ENCODE measurements around the gene GUK1.

DNA sequence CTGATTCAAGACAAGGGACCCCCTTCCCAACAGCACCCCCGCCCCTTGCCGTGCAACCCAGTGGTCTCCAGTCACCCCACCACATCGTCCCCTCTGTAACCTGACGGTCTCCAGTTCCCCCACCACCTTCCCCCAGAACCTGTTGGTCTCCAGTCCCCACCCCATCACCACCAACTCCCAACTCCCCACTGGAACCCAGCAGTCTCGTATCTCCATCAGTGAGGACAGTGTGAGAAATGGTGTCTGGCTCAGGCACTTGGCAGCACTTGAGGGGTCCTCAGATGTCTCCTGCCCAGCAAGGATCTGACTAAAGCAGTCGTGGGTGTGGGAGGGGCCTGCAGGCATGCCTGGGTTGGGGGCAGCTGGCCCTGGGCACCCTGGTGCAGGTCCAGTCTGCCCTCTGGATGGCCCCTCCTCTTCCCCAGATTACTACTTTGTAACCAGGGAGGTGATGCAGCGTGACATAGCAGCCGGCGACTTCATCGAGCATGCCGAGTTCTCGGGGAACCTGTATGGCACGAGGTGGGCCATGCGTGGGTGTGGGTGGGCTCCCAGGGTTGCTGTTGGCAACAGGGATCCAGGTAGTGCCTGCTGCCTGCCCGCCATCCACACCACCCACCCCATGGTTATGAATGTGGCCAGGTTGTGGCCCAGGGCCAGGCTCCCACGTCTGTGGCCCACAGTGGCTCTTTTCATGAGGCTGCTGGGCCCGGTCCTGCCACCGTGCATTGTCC, 6.5 kb downstream of the GUK1 start:
- TF ChIP-seq, protein P1, sequence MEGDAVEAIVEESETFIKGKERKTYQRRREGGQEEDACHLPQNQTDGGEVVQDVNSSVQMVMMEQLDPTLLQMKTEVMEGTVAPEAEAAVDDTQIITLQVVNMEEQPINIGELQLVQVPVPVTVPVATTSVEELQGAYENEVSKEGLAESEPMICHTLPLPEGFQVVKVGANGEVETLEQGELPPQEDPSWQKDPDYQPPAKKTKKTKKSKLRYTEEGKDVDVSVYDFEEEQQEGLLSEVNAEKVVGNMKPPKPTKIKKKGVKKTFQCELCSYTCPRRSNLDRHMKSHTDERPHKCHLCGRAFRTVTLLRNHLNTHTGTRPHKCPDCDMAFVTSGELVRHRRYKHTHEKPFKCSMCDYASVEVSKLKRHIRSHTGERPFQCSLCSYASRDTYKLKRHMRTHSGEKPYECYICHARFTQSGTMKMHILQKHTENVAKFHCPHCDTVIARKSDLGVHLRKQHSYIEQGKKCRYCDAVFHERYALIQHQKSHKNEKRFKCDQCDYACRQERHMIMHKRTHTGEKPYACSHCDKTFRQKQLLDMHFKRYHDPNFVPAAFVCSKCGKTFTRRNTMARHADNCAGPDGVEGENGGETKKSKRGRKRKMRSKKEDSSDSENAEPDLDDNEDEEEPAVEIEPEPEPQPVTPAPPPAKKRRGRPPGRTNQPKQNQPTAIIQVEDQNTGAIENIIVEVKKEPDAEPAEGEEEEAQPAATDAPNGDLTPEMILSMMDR (IDR thresholded peaks at IDR 0.05), result no peak
- TF ChIP-seq POLR2AphosphoS5 (IDR thresholded peaks at IDR 0.05), result no peak
- no peak for TF ChIP-seq POLR2A (IDR thresholded peaks at IDR 0.05; ENCODE audit: low read depth)
- no peak for TF ChIP-seq EP300 (IDR thresholded peaks at IDR 0.05)

Measured in esophagus muscularis mucosa (tissue), 4 donors.